Fibroblast of villous mesenchyme (primary cell): Measurements from ENCODE around the gene RIOX2. TPM values are rescaled to one million over a fixed set of nuclear protein-coding genes. Genes with fewer than 3 reads are reported as not detected.

Source experiments
- DNase-seq: peaks from one replicate; pipeline ENCODE4 v3.0.0-alpha.2; 2010; ENCODE audit warnings: low read depth
- H3K4me3 ChIP-seq: 2 replicates; pipeline ENCODE4 v1.5.1; 2011; ENCODE audit warnings: low read depth, mild to moderate bottlenecking, low read length
- CTCF ChIP-seq: IDR thresholded peaks from 2 replicates; pipeline ENCODE4 v1.5.1; 2012; ENCODE audit warnings: low read depth, mild to moderate bottlenecking, low read length; ENCODE audit not compliant: insufficient read depth
- total RNA-seq: library from RNA; depleted of rRNA; stranded (reverse); fragments of >200 nt; gene quantifications from 2 replicates; pipeline ENCODE4 v1.2.3, GENCODE V29; 2012

The RIOX2 gene
- total RNA-seq, 1 donor, result 34.1 TPM

- no peak overlapping the region for H3K4me3 ChIP-seq
- TF ChIP-seq CTCF, result peak; percentile 30
- no peak for DNase-seq
These were observed 3.2 kb upstream of the RIOX2 start for GRCh38 chr3:97975466-97975865.

- DNase-seq, result no peak
- no peak overlapping the region for H3K4me3 ChIP-seq
- TF ChIP-seq CTCF, result no peak
These were observed 2.8 kb upstream of the RIOX2 start for GRCh38 chr3:97974996-97975395.

GRCh38 chr3:97972976-97973375, 745 bp upstream of the RIOX2 start:
- no peak for DNase-seq
- no peak for TF ChIP-seq CTCF
- H3K4me3 ChIP-seq, result peak overlapping the region; percentile 71

GRCh38 chr3:97970956-97971620, 1.1 kb downstream of the RIOX2 start:
- H3K4me3 ChIP-seq, result peak overlapping the region; percentile 71
- DNase-seq, result peak; percentile 36
- no peak for TF ChIP-seq CTCF

GRCh38 chr3:97970156-97970555, 2.1 kb downstream of the RIOX2 start:
- TF ChIP-seq CTCF, result no peak
- no peak for DNase-seq
- no peak overlapping the region for H3K4me3 ChIP-seq

GRCh38 chr3:97969541-97969940, 2.7 kb downstream of the RIOX2 start:
- DNase-seq, result no peak
- H3K4me3 ChIP-seq, result no peak overlapping the region
- no peak for TF ChIP-seq CTCF

- no peak overlapping the region for H3K4me3 ChIP-seq
- DNase-seq, result no peak
- TF ChIP-seq CTCF, result no peak
These were observed 3.9 kb downstream of the RIOX2 start for GRCh38 chr3:97968376-97968775.
